ENCODE measurements around the gene AHNAK2.

The AHNAK2 gene

GRCh38 chr14:105015905-105016304 lies 37.7 kb upstream of the AHNAK2 start:
- TF ChIP-seq, protein P1, sequence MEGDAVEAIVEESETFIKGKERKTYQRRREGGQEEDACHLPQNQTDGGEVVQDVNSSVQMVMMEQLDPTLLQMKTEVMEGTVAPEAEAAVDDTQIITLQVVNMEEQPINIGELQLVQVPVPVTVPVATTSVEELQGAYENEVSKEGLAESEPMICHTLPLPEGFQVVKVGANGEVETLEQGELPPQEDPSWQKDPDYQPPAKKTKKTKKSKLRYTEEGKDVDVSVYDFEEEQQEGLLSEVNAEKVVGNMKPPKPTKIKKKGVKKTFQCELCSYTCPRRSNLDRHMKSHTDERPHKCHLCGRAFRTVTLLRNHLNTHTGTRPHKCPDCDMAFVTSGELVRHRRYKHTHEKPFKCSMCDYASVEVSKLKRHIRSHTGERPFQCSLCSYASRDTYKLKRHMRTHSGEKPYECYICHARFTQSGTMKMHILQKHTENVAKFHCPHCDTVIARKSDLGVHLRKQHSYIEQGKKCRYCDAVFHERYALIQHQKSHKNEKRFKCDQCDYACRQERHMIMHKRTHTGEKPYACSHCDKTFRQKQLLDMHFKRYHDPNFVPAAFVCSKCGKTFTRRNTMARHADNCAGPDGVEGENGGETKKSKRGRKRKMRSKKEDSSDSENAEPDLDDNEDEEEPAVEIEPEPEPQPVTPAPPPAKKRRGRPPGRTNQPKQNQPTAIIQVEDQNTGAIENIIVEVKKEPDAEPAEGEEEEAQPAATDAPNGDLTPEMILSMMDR (conservative IDR thresholded peaks at IDR 0.05; ENCODE audit: low read depth, low read length): no peak
- DNase-seq (ENCODE audit: low read depth): no peak

DNA sequence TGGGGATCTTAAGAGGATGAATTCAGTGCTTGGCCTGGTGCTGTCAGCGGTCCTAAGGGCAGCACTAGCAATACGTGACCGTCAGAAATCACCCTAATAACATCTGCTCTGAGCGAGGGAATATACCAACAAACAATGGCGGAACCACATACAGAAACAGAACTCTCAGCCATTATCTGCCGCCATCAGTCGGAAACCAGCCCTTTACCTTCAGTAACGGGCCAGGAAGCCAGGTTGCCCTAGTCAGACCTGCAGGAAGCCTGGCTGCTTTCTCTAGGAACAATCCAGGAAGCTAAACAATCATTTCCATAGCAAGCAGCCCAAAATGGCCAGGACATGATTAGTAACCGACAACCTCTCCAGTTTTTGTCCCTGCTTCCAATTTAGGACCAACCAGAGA lies 37.1 kb upstream of the AHNAK2 start:
- no peak for DNase-seq (ENCODE audit: low read depth)
- TF ChIP-seq, protein P1 (conservative IDR thresholded peaks at IDR 0.05; ENCODE audit: low read depth, low read length): no peak
- no peak overlapping the region for H3K4me3 ChIP-seq (ENCODE audit: low read length)

More at GRCh38 chr14:105015905-105016304, 37.7 kb upstream of the AHNAK2 start:
- H3K4me3 ChIP-seq (ENCODE audit: low read length): no peak overlapping the region

DNA sequence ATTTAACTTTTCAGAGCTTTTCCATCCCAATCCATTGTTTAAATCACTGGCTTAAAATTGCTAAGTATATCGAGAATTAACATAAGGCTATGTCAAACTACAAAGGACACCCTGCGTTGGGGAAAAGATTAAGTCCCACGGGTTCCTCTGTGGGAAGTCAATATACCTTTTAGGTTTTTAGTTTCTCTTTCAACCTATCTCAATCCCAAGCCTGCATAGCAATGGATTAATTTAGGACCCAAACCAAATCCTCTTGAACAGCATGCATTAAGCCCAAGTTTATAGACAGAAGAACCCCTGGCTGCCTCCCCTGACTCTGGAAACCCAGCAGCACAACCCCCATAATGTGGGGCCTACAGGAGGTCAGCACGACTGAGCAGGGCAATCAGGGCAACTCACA lies 36.5 kb upstream of the AHNAK2 start:
- TF ChIP-seq, protein P1 (conservative IDR thresholded peaks at IDR 0.05; ENCODE audit: low read depth, low read length): no peak
- no peak overlapping the region for H3K4me3 ChIP-seq (ENCODE audit: low read length)
- no peak for DNase-seq (ENCODE audit: low read depth)

DNA sequence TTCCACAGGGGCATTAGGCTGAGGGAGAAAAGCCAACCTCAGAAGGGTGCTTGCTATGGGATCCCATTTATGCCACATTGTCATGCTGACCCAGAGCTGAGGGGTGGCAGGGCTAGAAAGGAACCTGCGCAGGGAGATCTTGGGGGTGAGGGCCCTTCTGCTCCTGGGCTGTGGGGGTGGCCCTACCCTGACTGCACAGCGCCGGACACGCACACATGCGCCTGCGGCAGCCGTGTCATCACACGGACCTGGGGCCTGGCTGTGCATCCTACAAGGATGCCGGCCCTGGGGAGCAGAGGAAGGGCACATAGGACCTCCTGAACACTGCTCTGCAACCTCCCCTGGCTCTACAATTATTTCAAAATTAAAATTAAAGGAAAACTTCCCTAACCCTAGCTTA lies 35.9 kb upstream of the AHNAK2 start:
- no peak for DNase-seq (ENCODE audit: low read depth)
- TF ChIP-seq, protein P1 (conservative IDR thresholded peaks at IDR 0.05; ENCODE audit: low read depth, low read length): no peak
- no peak overlapping the region for H3K4me3 ChIP-seq (ENCODE audit: low read length)

GRCh38 chr14:105013150-105013785 lies 35.1 kb upstream of the AHNAK2 start:
- H3K4me3 ChIP-seq (ENCODE audit: low read length): no peak overlapping the region
- TF ChIP-seq, protein P1 (conservative IDR thresholded peaks at IDR 0.05; ENCODE audit: low read depth, low read length): peak; percentile 24
- DNase-seq (ENCODE audit: low read depth): no peak

- TF ChIP-seq, protein P1 (conservative IDR thresholded peaks at IDR 0.05; ENCODE audit: low read depth, low read length): peak; percentile 47
- DNase-seq (ENCODE audit: low read depth): no peak
- H3K4me3 ChIP-seq (ENCODE audit: low read length): no peak overlapping the region
Measured at GRCh38 chr14:105012171-105012985, 34.2 kb upstream of the AHNAK2 start.
